CD8-positive, alpha-beta memory T cell (primary cell): ENCODE data around the gene GNB1L. TPM values are rescaled to one million over a fixed set of nuclear protein-coding genes. Genes with fewer than 3 reads are reported as not detected.

Source experiments
- CTCF ChIA-PET: fragments of 350-600 bp; sonication (Branson Sonifier 250); formaldehyde crosslinking; loops from one replicate; lab custom pipeline; 2021; ENCODE audit warnings: antibody characterized with exemption; lab: Charles Lee
- POLR2A ChIA-PET: fragments of 350-600 bp; sonication (Branson Sonifier 250); formaldehyde crosslinking; loops from one replicate; lab custom pipeline; 2021; ENCODE audit warnings: antibody characterized with exemption; lab: Charles Lee
- DNase-seq, 5 donors: peaks; one replicate each; pipeline versions ENCODE4 v3.0.0 to v3.0.0-alpha.2; 2020 to 2022; ENCODE audit warnings: mixed read lengths in 1 of 5
- H3K27ac ChIP-seq: one replicate; pipeline ENCODE4 v1.7.0; 2013; ENCODE audit warnings: low read depth, mild to moderate bottlenecking, low read length, moderate library complexity
- H3K27me3 ChIP-seq: 2 replicates; pipeline ENCODE4 v1.7.0; 2013; ENCODE audit warnings: low read length, mild to moderate bottlenecking; ENCODE audit not compliant: insufficient read depth, poor library complexity, severe bottlenecking
- H3K36me3 ChIP-seq: 2 replicates; pipeline ENCODE4 v1.7.0; 2013; ENCODE audit warnings: mild to moderate bottlenecking, low read length, moderate library complexity; ENCODE audit not compliant: insufficient read depth
- H3K4me1 ChIP-seq: 2 replicates; pipeline ENCODE4 v1.7.0; 2013; ENCODE audit warnings: mild to moderate bottlenecking, low read length, moderate library complexity; ENCODE audit not compliant: insufficient read depth
- H3K4me3 ChIP-seq: 2 replicates; pipeline ENCODE4 v1.7.0; 2013; ENCODE audit warnings: mild to moderate bottlenecking, low read length
- H3K9me3 ChIP-seq: 2 replicates; pipeline ENCODE4 v1.7.0; 2013; ENCODE audit warnings: mild to moderate bottlenecking, low read length
- H3K27ac Mint-ChIP-seq, 8 donors: one replicate each; pipeline ENCODE4 v1.8.0; 2020 to 2021; ENCODE audit warnings: mixed read lengths in 8 of 8, mild to moderate bottlenecking in 6 of 8, inconsistent platforms in 3 of 8, moderate library complexity in 3 of 8
- H3K27me3 Mint-ChIP-seq, 2 donors: one replicate each; pipeline ENCODE4 v1.8.0; 2020 to 2021; ENCODE audit warnings: mixed read lengths in 2 of 2, mild to moderate bottlenecking in 1 of 2, moderate library complexity in 1 of 2
- H3K36me3 Mint-ChIP-seq, 3 donors: one replicate each; pipeline ENCODE4 v1.8.0; 2020 to 2021; ENCODE audit warnings: mixed read lengths in 3 of 3, inconsistent platforms in 1 of 3, mild to moderate bottlenecking in 1 of 3
- H3K4me1 Mint-ChIP-seq, 3 donors: one replicate each; pipeline ENCODE4 v1.8.0; 2020 to 2021; ENCODE audit warnings: mixed read lengths in 3 of 3, inconsistent platforms in 1 of 3, mild to moderate bottlenecking in 1 of 3
- H3K4me3 Mint-ChIP-seq, 7 donors: one replicate each; pipeline ENCODE4 v1.8.0; 2020 to 2021; ENCODE audit warnings: mixed read lengths in 7 of 7, mild to moderate bottlenecking in 6 of 7, moderate library complexity in 4 of 7, inconsistent platforms in 2 of 7
- H3K9me3 Mint-ChIP-seq, 5 donors: one replicate each; pipeline ENCODE4 v1.8.0; 2020 to 2022; ENCODE audit warnings: mixed read lengths in 5 of 5, mild to moderate bottlenecking in 3 of 5, moderate library complexity in 2 of 5, inconsistent platforms in 1 of 5
- polyA plus RNA-seq: library from polyadenylated mRNA; unstranded; fragments of 300-500 nt; fragmentation: Illumina TruSeq; gene quantifications from one replicate; pipeline ENCODE4 v1.2.3, GENCODE V29; 2021
- total RNA-seq, 2 experiments: library from RNA; stranded (reverse); gene quantifications; one replicate each; pipeline ENCODE4 v1.2.3, GENCODE V29; 2021

Gene GNB1L
- total and polyA plus RNA-seq, 3 experiments from 2014 or later, result 14.2 to 17.9 (median 16.6) TPM

GRCh38 chr22:19754701-19755144 lies 100.0 kb downstream of the GNB1L start:
- H3K36me3 Mint-ChIP-seq, result no peaks in the 10 kb centered on the region
- H3K4me1 Mint-ChIP-seq, result peaks cover 19 to 29% (median 19%) of the 10 kb centered on the region in 3 donors
- H3K27ac Mint-ChIP-seq, result no peak overlapping the region
- no peak overlapping the region for H3K27ac ChIP-seq
- ChIA-PET CTCF (interaction anchor here (0.9 kb wide), 1 partner anchor 155 kb away, joined by 3 read pairs; no protein-coding TSS in a partner anchor), POLR2A (no interaction called here)
- peaks cover 0 to 4% (median 0%) of the 10 kb centered on the region in 5 donors for H3K9me3 Mint-ChIP-seq
- peak overlapping the region in 1 of 7 donors; percentile 54 for H3K4me3 Mint-ChIP-seq
- peaks cover 27% of the 10 kb centered on the region for H3K4me1 ChIP-seq
- H3K27me3 ChIP-seq, result peaks cover 65% of the 10 kb centered on the region
- DNase-seq, result no peak
- H3K9me3 ChIP-seq, result no peaks in the 10 kb centered on the region
- no peak overlapping the region for H3K4me3 ChIP-seq
- H3K27me3 Mint-ChIP-seq, result peaks cover 28 to 48% of the 10 kb centered on the region in 2 donors
- no peaks in the 10 kb centered on the region for H3K36me3 ChIP-seq

- Histone ChIP-seq H3K9me3 (no peaks in the 10 kb centered on the region), H3K36me3 (no peaks in the 10 kb centered on the region), H3K27me3 (peaks cover 60% of the 10 kb centered on the region), H3K4me3 (no peak overlapping the region), H3K27ac (no peak overlapping the region), H3K4me1 (peaks cover 21% of the 10 kb centered on the region)
- DNase-seq, result no peak
- Mint-ChIP-seq H3K9me3 (peaks cover 0 to 4% (median 0%) of the 10 kb centered on the region in 5 donors), H3K36me3 (no peaks in the 10 kb centered on the region), H3K4me3 (peak overlapping the region in 1 of 7 donors; percentile 54), H3K27ac (no peak overlapping the region), H3K27me3 (peaks cover 27 to 44% of the 10 kb centered on the region in 2 donors), H3K4me1 (peaks cover 15 to 24% (median 16%) of the 10 kb centered on the region in 3 donors)
- POLR2A ChIA-PET, result no interaction called here
- CTCF ChIA-PET, result no interaction called here
Measured at GRCh38 chr22:19753996-19754700, 100.5 kb downstream of the GNB1L start.

DNA sequence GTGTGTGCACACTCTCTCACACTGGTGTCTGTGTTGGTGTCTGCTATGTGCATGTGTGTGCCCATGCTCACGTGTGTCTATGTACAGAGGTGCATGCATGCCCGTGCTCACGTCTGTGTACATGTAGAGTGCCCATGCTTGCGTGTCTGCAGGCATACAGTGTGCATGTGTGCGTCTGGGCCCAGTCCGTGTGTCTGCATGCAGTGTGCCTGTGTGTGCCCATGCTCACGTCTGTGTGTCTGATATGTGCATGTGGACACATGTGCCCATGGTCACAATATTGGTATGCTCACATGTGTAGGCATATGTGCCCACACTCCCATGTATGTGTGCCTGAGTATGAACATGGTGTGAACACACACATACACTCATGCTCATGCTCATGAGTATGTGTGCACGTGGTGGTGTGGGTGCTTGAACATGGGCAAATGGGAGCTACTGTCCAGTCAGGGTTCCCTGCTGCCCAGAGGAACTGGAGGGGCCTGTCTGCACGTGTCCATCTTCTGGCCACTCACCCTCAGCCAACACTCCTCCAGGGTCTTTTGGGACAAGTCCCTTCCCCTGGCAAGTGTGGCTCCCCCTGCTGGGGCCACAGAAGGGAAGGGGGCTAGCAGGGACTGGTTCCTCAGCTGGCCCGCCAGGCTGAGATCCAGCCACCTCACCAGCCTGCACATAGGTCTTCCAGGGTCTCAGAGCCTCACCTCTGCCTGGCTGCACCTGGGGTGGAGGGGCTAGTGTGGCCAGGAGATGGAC lies 101.4 kb downstream of the GNB1L start:
- Histone ChIP-seq H3K36me3 (no peaks in the 10 kb centered on the region), H3K27me3 (peaks cover 57% of the 10 kb centered on the region), H3K9me3 (no peaks in the 10 kb centered on the region), H3K27ac (no peak overlapping the region), H3K4me1 (peaks cover 19% of the 10 kb centered on the region), H3K4me3 (no peak overlapping the region)
- Mint-ChIP-seq H3K4me1 (peaks cover 15 to 22% (median 16%) of the 10 kb centered on the region in 3 donors), H3K27me3 (peaks cover 25 to 44% of the 10 kb centered on the region in 2 donors), H3K27ac (no peak overlapping the region), H3K4me3 (no peak overlapping the region), H3K9me3 (peaks cover 0 to 4% (median 0%) of the 10 kb centered on the region in 5 donors), H3K36me3 (no peaks in the 10 kb centered on the region)
- no peak for DNase-seq
- ChIA-PET POLR2A (no interaction called here), CTCF (interaction anchor here (0.8 kb wide), 1 partner anchor 73 kb away, joined by 3 read pairs; no protein-coding TSS in a partner anchor)

- Mint-ChIP-seq H3K4me1 (peaks cover 8 to 10% (median 8%) of the 10 kb centered on the region in 3 donors), H3K4me3 (no peak overlapping the region), H3K27me3 (peaks cover 17 to 33% of the 10 kb centered on the region in 2 donors)
Measured at GRCh38 chr22:19751497-19752245, 103.0 kb downstream of the GNB1L start.

GRCh38 chr22:19750507-19751490 lies 103.9 kb downstream of the GNB1L start:
- Mint-ChIP-seq H3K4me3 (no peak overlapping the region), H3K4me1 (peaks cover 2% of the 10 kb centered on the region in 3 donors), H3K36me3 (no peaks in the 10 kb centered on the region), H3K27me3 (peaks cover 10 to 26% of the 10 kb centered on the region in 2 donors), H3K9me3 (no peaks in the 10 kb centered on the region), H3K27ac (no peak overlapping the region)
- H3K4me1 ChIP-seq, result peaks cover 3% of the 10 kb centered on the region
- no peak overlapping the region for H3K4me3 ChIP-seq
- no peaks in the 10 kb centered on the region for H3K36me3 ChIP-seq
- no peak overlapping the region for H3K27ac ChIP-seq
- POLR2A ChIA-PET, result no interaction called here
- no peak for DNase-seq
- no peaks in the 10 kb centered on the region for H3K9me3 ChIP-seq
- CTCF ChIA-PET, result interaction anchor here (1.8 to 2.0 kb wide), 2 partner anchors 20 to 159 kb away, joined by 5 to 7 read pairs; no protein-coding TSS in a partner anchor
- H3K27me3 ChIP-seq, result peaks cover 43% of the 10 kb centered on the region

More at GRCh38 chr22:19751497-19752245, 103.0 kb downstream of the GNB1L start:
- Histone ChIP-seq H3K4me1 (peaks cover 11% of the 10 kb centered on the region), H3K27ac (no peak overlapping the region), H3K27me3 (peaks cover 51% of the 10 kb centered on the region), H3K4me3 (no peak overlapping the region), H3K36me3 (no peaks in the 10 kb centered on the region), H3K9me3 (no peaks in the 10 kb centered on the region)
- Mint-ChIP-seq H3K36me3 (no peaks in the 10 kb centered on the region), H3K27ac (no peak overlapping the region), H3K9me3 (no peaks in the 10 kb centered on the region)
- CTCF ChIA-PET, result interaction anchor here (1.8 kb wide), 1 partner anchor 21 kb away, joined by 7 read pairs; no protein-coding TSS in a partner anchor
- POLR2A ChIA-PET, result no interaction called here
- no peak for DNase-seq

DNA sequence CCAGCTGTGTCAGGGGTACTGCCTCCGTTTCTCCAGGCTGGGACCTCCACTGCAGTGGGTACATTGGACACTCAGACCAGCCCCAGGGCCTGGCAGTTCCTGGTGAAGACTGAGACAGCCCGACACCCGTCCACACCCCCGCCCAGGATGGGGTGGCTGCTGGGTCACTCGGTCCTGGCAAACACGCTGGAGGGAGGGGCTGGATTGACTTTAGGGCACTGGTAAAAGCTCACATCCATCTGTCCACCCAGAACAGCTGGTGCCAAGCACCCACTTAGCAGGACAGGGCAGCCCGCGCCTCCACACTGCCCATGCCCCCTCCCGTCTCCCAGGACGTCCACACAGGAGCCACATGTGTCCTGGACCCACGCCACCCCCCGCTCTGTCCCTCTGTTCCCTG lies 104.8 kb downstream of the GNB1L start:
- CTCF ChIA-PET, result interaction anchor here (1.7 to 2.0 kb wide), 2 partner anchors 19 to 160 kb away, joined by 5 to 6 read pairs; no protein-coding TSS in a partner anchor
- no peak for DNase-seq
- Mint-ChIP-seq H3K4me1 (no peaks in the 10 kb centered on the region), H3K9me3 (no peaks in the 10 kb centered on the region), H3K36me3 (no peaks in the 10 kb centered on the region), H3K4me3 (no peak overlapping the region), H3K27ac (no peak overlapping the region), H3K27me3 (peaks cover 7 to 23% of the 10 kb centered on the region in 2 donors)
- Histone ChIP-seq H3K4me3 (no peak overlapping the region), H3K27me3 (peaks cover 34% of the 10 kb centered on the region), H3K9me3 (no peaks in the 10 kb centered on the region), H3K36me3 (no peaks in the 10 kb centered on the region), H3K4me1 (no peaks in the 10 kb centered on the region), H3K27ac (no peak overlapping the region)
- POLR2A ChIA-PET, result no interaction called here
